ENCODE data around the gene ADAMTS20.

Gene ADAMTS20

DNA sequence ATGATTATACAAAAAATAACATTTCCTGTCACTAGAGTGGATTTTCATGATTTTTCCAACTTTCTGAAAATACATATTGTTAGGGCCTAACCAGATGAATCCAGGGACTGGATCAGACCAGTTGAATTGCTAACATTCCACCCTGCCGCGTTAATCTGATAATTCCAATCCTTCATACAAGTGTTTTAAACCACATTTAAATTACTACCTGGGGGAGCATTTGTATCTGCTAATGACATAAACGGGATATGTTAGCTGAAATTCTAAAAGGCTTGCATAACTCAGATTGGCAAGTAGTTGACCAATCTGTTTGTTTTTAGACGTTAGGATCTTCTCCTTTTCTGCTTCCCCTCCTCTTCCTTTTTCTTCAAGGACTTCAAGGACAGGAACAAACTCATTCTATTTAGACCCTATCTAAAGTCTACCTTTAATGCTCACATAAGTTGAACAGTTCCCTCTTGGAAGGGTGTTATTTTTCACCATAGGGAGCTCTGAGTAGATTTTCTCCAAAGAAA, 239.0 kb downstream of the ADAMTS20 start:
- no peak for DNase-seq

- no peak for DNase-seq
Observed at GRCh38 chr12:43310596-43310995, 241.4 kb downstream of the ADAMTS20 start.

DNA sequence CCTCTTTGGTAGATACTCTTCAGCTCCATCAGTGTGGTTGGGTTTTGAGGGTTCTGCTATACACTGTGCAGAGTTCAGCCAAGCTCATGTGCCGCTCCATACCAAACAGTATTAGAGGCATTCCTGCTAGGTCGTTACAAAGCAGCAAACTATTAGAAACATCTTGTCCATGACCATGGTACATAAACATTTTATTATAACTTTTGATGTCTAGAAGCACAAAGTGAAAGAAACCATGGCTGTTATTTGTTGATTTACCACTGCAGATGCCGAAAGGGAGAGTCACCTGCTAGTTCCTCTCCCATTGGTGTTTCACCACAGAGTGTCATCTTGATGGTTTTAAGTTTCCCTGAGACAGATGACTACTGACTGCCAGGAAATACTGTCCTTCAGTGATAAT, 242.0 kb downstream of the ADAMTS20 start:
- no peak for DNase-seq

- DNase-seq: no peak
Observed at GRCh38 chr12:43308776-43309175, 243.2 kb downstream of the ADAMTS20 start.

DNA sequence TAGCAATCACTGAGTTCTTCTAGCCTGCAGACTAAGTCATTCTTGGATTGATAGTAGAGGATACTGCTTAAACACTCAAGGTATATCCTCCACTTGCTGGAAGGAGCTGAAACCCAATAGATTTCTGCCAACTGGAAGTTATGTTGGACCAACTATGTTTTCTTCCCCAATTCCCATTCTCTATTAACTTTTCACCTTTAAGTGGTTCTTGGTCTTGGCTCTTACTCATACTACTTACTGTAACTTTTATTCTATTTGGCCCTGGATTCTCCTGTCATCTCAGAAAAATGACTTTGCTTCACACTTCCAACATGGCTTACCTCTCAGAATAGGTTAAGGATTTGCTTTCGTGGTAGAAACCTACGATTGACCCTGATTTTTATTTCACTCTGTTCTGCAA, 244.9 kb downstream of the ADAMTS20 start:
- no peak for DNase-seq

DNA sequence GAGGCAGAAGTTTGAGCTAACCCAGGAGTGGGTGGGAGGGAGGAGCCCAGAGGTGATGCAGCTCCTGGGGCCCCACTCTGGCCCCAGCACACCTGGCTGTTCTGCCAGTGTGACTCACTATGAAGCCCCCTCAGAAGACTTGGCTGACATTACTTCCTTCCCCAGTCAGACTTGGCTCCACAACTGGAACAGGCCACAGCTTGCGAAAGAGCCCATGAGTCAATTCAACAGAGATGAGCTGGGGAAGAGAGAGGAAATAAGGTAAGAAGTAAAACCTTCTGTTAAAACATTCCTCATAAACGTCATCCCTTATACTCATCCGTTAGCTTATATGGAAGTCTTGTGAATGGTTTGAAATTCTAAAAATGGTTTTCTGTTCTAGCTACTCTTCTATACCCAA, 245.9 kb downstream of the ADAMTS20 start:
- DNase-seq: no peak

DNA sequence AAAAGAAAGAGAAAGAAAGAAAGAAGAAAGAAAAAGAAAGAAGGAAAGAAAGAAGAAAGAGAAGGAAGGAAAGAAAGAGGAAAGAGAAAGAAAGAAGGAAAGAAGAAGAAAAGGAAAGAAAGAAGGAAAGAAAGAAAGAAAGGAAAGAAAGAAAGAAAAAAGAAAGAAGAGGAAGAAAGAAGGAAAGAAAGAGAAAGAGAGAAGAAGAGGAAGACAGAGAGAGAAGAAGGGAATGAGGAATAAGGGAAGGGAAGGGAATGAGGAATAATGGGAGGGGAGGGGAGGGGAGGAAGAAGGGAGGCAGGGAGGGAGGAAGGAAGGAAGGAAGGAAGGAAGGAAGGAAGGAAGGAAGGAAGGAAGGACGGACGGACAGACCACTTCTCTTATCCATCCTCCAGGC, 246.9 kb downstream of the ADAMTS20 start:
- no peak for DNase-seq
